NCI-H526 treated with DMSO at 0.1 percent for 48 hours (cell line): ENCODE results near the gene ARCN1.
"Not testable (repeated sequence)": the region's sequence is repeated elsewhere in the genome, so short reads cannot be mapped to it uniquely, and the experiment has no call there.

Experiments used
- DNase-seq: peaks from one replicate; lab custom pipeline; 2025; lab: John Stamatoyannopoulos, UW

ARCN1 gene

DNA sequence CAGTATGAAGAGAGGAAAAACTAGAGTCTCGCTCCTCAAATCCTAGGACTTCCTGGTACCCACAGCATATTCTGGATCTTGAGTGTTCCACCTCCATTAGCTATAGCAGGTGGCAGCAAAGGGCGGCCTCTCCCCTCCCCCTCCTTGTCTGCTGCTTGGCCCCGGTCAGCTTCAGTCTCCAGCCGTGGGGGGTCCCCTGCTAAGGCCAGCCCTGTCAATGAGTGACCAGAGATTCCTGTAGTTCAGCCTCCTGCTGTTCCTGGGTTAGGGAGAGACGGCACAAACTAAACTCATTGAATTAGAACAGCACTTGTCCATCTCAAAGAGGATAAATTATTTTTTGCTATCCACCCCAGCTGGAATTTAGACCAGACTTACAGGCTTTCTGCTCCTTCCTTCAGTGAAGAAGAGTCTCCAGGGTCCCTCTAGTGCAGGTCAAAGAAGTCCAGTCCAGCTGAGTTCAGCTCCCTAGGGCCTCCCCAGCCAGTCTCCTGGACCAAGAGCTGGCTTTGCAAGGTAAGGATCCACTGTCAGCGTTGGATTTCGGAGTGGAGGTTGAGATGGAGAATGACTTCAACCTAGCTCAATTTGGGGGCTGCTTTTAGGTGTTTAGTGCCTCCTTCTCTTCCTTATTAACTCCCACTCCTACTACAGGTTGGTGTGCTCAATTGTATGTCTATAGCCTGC, 34.1 kb downstream of the ARCN1 start:
- no peak for DNase-seq

DNA sequence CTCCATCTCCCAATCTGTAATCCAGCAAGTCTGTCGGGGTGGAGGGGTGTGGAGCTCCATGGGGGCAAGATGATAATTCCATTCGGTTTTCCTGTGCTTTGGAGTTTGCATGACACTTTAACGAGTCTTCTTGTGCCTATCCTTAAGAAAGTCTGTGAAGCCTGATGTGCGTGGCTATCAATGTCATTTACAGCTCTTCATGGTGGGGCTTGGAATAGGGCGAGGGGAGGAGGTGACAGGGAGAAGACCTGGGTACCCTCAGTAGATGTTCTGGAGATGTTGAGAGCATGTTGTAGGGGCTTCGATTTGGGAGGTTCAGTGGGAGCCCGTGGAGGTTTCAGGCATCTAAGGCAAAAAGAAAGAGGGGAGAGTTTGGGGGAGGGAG, 34.6 kb downstream of the ARCN1 start:
- no peak for DNase-seq

DNA sequence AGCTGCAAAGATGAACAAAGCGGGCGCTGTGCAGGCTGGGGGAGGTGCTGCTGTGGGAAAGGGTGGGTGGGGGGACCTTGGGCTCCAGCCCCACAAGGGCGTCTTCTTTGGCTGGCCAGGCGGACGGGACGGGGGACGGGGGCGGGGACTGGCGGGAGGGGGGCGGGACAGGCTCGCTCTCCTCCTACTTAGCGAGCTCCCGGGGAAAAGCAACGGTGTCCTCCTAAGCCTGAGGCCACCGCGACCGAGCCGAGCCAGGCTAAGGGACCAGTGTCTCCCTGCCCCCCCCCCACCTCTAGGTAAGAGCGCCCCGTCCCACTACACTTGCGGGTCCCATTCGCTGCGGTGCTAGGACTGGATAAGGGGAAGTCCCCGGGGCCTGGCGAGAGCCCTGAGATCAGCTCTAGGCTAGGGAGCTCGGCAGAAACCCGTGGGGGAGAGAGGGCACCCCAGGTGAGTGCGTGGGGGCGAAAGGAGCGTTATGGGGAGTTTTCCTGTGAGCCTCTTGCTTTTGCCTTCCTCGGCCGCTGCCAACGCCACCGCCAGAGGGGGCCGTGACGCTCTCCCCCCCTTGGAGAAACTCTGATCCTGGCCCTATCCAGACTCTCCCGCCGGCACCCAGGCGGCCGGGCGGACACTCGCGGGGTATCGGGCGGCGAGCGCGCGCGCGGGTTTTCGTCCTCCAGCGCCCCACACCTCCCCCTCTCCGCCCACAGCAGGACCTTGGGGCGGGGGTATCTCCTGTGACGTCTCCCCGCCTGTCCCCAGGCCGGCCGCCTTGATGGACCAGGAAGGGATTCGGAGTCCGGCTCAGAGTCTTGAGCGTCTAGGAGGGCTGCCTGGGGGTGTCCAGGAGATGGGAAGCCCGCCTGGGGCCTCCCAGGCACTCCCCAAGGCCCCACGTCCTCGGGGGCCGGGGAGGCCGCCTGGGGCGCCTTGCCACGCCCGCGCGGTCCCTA, 35.5 kb downstream of the ARCN1 start, which contains the start of gene PHLDB1:
Gene PHLDB1, plus strand, starts transcription at position 215 of the 959 bp plus-strand sequence. CDS start 6,222 bp downstream, outside the sequence.
- DNase-seq = peak; percentile 63

DNA sequence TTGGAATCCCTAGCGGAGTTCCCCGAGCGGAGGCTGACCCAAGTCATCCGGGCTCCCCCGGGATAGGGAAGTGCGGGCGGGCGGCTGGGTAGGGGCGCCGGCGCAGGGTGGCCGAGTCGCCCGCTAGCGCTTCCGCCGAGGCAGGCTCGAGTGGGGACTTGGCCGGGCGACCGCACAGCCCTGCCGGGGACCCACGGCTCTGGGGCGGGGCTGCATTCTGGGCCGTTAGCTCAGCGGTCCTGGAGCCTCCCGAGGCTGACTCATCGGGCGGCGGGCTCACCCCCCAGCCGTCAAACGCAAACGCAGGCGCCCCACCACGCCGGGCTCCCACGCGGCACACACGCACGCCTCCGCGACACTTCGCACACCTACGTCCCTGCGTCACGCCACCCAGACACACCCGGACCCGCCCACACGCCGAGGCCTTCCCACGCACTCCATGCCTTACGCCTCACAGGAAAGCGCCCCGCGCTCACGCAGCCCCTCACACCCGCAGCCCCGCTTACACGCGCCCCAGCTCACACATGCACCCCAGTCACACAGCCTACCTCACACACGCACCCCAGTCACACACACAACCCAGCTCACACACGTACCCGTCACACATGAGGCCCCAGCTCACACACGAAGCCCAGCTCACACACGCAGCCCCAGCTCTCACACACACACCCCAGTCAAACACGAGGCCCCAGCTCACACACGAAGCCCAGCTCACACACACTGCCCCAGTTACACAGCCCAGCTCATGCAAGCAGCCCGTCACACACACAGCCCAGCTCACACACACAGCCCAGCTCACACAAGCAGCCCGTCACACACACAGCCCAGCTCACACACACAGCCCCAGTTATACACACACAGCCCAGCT, 36.4 kb downstream of the ARCN1 start:
- peak; percentile 32 for DNase-seq

DNA sequence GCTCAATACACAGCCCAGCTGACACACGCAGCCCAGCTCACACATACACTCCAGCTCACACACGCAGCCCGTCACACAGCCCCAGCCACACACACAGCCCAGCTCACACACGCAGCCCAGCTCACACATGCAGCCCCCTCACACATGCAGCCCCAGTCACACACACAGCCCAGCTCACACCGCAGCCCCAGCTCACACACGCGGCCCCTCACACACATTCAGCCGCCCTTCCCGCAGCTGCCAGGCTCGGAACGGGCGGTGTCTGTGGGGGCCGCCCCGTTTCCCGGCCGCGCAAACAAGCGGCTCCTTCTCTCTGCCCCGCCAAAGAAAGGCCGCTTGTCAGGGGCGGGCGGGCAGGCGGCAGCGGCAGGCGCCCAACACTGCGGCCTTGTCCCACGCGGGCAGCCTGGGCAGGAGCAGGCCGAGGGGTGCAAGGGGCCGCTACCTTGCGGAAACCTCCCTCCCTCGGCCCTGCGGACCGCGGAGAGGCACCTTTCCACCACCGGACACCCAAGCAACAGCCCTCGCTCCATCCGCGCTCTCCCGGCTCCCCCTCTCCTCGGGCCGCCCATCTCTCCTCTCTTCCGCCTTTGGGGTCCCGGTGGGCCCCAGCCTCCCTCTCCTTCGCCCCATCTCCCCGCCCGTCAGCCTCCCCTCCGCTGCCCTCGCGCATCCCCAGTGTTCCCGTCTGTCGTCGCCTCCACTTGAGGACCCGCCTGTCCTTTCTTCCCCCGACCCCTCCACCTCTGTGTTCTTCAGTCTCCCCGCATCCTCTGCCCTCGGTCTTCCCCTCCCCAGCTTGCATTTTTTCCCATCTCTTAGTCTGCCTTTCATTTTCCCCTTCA, 37.4 kb downstream of the ARCN1 start:
- DNase-seq = no peak

DNA sequence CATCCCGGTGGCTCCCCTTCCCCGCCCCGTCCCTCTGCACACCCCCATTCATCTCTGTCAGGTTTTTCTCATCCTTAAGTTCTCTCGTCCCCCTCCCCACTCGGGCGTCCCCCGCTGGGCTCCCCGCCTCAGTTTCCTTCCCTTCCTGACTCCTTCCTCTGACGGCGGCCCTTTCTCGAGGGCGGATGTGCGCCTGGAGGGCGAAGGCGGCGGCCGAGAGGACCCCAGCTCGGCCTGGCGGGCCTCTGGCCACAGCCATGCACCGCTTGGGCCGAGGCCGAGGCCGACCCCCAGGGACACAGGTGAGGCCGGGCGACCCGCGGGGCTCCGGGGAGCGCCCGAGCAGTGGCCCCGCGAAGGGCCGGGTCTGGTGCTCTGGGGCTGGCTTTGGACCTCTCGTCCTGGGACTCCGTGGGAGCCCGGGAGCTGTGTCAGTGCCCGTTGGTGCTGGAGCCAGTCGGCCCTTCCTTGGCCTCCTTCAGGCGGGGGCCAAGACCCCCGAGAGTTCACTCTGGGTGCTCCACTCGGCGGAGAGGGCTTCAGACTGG, 38.1 kb downstream of the ARCN1 start:
- DNase-seq = no peak

DNA sequence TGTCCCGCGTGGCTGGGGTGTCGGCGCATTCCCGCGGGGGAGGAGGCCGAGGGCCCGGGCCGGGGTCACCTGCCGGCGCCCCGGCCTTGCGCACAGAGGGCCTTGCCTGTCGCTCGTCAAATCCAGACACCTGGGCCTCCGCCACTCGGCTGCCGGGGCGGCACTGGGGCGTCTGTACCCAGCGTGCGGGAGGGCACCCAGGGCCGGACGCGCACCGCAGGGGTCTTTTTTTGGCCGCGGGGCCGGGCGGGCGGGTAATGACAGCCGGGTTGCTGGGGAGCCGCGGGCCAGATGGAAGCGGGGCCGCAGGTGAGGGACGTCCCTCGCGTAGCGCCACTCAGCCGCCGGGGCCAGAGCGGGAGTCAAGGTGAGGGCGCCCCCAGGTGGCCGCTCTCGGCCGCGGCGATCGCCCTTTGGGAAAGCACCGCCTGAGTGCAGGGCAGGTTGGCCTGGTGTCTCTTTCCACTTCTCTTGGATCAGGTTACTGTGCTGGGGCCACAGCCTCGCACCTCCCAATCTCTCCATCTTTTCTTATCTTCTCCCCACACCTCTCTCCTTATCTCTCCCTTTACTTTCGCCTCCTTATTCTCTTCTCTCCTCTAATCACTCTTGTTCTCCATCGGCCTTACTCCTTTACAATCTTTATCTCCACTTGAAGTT, 38.7 kb downstream of the ARCN1 start:
- peak; percentile 73 for DNase-seq

DNA sequence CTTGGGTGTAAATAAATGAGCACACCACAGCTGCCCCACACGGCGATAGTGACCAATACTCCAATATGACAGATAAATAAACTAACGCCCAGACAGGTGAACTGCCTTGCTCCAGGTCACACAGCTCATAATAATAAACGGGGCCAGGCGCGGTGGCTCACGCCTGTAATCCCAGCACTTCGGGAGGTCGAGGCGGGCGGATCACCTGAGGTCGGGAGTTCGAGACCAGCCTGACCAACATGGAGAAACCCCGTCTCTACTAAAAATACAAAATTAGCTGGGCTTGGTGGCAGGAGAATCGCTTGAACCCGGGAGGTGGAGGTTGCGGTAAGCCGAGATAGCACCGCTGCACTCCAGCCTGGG, 39.2 kb downstream of the ARCN1 start:
- DNase-seq = not testable (repeated sequence)

DNA sequence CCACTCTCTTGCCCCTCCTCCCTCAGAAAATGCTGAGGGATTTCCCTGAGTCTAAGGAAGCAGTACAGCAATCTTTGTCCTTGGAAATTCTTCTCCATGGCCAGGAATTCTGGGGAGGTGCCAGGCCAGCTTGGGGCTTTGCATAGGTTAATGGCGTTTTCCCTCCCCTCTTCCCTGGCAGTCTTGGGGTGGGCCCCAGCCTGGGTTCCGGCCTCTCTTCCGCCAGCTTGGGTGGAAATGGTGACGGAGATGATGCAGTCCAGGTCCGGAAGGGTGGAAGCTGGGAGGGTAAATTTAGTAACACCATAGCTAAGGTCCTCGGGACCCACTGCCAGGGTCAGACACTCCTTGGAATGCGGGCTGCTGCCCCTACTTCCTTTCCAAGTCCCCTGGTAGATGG, 40.2 kb downstream of the ARCN1 start:
- no peak for DNase-seq

DNA sequence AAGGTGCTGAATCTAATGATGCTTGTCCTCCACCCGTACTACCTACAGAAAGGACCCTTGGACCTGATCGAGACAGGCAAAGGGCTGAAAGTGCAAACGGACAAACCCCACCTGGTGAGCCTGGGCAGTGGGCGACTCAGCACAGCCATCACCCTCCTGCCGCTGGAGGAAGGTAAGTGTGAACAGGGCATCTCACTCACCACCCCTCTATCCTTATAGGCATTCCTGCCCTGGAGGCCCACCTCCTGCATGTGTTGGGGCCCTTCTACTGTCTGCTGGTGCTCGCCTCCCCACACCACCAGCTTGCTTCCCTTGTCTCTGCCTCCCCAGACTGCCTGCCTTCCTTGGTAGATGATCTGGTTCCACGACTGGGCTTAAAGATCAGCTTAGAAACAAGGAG, 42.3 kb downstream of the ARCN1 start:
- DNase-seq = no peak

DNA sequence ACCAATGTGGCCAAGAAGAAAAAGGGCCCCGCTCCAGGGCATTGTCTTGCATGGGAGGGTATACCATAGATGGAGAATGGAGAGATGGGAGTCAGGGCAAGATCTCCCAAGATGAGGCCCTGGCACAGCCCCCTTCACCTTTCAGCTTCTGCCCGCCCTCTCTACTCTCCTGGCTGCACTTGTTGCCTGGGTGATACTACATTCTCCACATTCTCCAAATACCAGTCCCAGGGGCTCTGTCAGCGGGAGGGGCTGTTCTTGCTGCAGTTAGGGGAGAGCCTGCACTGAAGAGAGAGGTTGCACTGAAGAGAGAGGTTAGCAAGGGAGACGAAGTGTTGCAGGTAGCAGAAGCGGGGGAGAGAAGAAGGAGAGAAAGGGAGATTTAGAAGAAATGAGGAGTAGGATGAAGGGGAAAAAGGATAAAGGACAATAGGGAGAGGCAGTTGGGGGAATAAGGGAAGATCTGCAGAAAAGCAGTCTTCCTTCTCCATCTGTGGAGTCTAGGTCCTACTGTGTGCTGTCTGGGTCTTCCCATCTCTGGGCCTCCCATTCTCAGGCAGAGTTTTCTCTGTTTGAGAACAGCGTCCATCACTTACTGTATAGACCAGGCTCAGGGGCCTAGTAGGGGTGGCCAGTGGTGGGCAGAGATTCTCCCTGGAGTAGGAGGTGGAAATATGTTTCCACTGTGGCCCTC, 43.2 kb downstream of the ARCN1 start:
- no peak for DNase-seq

DNA sequence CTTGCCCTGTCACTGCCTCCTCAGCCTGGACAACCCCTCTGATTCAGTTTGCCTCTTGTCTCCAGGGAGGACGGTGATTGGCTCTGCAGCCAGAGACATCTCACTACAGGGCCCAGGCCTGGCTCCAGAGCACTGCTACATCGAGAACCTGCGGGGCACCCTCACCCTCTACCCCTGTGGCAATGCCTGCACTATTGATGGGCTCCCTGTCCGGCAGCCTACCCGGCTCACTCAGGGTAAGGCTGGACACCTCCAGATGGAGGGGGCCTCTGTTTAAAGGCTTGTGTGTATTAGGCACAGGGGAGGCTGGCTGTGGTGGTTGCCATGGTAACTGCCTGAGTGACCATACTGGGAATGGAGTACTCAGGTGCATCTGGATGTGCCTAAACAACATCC, 43.8 kb downstream of the ARCN1 start:
- DNase-seq = no peak

DNA sequence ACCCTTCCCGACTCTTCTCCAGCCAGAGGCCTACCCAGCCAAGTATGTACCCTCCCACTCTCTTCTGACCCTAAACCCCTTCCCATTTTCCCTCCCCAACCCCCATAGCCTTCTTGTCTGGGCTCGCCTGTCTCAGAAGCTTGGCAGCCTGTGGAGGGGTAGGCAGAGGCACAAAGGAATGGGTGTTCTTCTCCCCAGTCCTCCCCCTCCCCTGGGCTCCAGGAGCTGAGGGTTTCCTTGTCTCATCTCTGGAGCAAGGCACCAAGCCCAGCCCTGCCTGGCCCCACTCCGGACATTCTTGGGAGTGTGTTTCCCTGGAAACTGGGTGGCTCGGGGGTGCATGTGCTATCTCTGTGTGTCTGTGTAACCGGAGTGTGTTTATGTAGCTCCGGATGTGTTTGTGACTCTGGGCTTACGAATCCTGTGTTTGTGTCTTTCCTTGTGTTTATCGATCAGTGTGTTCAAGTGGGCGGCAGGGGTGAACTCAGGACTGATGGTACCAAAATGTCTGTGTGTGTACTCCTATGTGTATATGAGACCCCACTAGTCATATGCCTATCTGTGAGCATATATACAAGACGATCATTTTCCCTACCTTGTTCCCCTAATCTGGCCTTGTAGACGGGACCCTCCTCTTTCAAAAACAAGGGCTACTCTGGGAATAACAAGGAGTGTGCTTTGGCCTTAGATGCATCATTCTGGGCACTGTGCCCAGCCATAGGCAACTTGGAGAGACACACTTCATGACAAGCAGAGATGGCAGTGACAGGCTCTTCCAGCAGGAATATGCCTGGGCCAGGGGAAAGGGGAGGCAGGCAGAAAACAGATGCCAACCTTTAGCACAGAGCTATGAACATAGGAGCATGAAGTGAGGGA, 46.1 kb downstream of the ARCN1 start:
- no peak for DNase-seq

DNA sequence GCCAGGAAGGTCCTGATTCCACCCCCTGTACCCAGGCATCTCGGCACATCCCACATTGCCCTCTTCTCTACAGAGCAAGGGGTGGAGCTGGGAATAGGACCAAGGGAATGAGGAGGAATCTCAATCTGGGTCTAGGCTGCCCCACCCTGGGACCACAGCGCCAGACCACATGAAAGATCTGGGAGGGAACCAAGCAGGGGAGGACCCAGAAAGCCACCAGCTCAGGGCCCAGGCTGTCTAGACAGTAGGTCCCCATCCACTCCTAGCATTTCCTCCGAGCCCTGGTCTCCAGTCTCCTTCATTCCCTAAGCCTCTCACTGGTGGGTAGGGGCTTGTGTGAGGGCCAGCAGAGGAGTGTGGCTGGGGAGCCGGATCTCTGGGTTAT, 46.8 kb downstream of the ARCN1 start:
- no peak for DNase-seq

DNA sequence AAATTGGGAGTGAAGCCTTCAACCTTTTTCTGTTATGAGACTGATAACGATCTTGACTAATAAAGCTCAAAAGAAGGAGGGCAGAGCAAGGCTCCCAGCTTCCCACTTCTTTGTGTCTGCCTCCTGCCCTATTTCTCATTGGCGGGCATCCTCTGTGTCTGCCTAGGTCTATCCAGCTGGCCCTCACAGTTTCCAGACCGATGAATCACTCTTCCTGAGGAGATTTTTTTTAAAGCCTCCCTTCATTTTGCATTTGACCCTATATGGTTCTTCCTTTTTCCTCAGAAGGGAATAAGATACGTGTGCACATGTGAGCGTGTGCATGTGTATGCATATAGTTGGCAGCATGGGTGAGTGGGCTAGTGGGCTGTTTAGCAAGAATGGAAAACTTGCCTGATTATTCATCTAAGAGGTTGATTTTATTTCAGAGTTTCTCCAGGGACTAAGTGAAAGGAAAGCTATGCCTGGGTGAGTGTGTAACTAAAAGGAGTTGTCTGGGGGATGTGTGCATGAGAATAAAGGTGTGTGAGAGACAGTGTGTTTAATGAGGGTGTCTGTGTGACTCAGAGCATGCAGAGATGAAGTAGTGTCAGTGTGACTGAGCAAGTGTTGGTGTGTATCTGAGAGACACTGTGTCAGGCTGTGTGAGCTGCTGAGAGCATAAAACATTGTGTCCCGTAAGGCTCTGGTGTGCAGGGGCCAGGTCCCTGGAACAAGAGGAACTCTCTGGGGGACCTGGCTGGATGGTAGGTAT, 47.4 kb downstream of the ARCN1 start:
- no peak for DNase-seq

DNA sequence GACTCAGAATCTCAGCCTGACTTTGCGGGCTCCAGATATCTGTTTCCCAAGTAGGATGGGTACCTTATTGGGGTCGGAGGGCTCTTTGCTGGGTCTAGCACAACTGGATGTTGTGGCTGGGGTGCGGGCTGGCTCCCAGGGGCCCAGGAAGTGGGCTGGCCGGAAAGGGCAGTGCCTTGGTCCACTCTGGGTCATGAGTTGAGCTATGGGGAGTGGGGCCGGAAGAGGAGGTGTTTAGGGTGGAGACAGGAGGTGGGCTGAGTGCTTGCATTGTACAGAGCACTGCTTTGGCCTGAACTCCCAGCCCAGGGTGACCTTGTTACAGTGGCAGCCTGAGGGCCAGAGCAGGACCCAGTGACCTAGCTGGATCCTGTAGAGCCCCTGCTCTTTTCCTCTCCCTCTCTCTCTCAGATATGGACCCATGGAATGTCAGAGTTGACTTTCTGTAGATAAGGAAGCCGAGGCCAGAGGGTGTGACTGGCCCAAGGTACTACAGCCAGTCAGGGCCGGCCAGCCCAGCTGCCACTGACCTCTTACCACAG, 48.4 kb downstream of the ARCN1 start:
- no peak for DNase-seq

DNA sequence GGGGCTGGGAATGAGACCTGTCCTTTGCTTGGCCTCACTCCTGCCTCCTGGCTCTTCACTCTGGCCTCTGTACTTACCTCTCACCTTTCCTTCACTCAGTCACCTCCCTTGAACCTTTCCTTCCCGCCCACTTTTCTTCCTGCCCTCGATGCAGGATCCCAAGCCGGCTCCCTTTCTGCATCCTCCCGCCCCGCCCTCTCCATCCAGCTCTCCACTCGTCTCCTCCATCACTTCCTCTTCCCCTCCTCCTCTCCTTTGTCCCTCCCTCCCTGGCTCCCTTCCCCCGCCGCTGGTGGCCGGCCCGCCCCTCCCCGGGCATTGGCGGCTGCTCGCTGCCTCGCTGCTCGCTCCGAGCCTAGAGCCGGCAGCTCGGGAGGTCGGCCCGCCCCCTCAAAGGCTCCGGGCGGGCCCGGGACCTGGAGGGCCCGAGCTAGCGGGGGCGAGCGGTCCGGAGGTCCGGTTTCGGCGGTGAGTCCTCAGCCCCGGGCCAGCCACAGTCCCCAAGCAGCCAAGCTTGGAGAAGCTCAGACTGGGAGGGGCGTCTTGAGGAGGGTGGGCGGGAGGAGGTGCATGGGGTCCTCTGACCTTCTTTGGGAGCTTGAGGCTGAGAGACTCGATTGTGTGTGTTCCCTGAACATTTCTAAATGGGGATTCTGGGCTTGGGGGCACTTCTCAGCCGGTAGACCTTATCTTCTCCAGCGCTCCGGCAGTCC, 49.0 kb downstream of the ARCN1 start:
- peak; percentile 96 for DNase-seq
